GM13977 (cell line): ENCODE data around the gene CORO6.

Experiments
- DNase-seq: peaks from one replicate; pipeline ENCODE4 v3.0.0; 2012; ENCODE audit warnings: low spot score
- CTCF ChIP-seq: IDR thresholded peaks from 2 replicates; pipeline ENCODE4 v1.5.1; 2012; ENCODE audit warnings: mild to moderate bottlenecking, control low read depth; ENCODE audit not compliant: insufficient read depth; ENCODE audit errors: extremely low read depth, missing control alignments
- in situ Hi-C: fragments of 300-500 bp; cut with MboI; formaldehyde crosslinking; loops from one replicate; pipeline ENCODE4 v1.12.0; 2022; ENCODE audit warnings: low sequenced_read_pairs, low pct_unique_long_range_greater_than_20kb, mixed read lengths, inconsistent platforms; ENCODE audit not compliant: unreplicated experiment

Gene CORO6

DNA sequence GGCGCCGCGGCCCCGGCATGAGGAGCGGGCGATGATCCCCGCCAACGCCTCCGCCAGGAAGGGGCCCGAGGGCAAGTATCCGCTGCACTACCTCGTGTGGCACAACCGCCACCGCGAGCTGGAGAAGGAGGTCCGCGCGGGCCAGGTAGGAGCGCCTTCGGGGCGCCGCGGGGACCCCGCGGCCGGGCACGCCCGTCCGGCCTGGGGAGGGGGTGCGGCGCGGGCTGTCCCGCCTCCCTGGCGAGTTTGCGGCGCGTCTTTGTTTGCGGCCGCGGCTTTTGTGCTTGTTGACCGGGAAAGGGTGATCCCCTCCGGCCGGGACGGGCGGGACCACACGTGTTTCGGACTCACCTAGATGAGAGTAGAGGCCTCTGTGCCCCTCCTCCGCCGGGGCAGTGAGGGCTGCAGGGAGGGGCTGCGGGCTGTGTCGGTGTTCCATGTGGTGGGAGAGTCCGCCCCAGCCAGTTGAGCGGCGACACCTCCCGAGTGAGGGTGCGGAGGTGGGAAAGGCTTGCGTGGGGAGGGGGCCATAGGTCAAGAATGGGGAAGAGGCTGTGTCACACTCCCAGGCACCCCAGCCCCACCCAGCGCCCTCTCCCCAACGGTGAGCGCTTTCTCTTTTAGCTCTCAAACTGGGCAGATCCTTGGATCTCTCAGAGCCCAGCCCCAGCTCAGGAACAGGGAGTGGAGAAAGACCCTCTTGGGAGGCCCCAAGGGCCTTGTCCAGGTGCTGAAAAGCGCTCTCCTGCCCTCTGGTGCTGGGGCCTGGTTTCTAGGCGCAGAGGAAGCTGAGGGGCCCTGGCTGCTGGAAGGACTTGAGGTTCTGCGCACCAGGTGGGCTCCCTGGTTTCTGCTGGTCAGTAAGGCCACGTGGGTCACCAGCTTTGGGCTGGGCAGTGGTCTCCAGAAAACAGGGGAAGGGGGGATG lies 28.9 kb downstream of the CORO6 start:
- DNase-seq: peak; percentile 37
- peak; percentile 35 for TF ChIP-seq CTCF
- in situ Hi-C loops: no loop called here

DNA sequence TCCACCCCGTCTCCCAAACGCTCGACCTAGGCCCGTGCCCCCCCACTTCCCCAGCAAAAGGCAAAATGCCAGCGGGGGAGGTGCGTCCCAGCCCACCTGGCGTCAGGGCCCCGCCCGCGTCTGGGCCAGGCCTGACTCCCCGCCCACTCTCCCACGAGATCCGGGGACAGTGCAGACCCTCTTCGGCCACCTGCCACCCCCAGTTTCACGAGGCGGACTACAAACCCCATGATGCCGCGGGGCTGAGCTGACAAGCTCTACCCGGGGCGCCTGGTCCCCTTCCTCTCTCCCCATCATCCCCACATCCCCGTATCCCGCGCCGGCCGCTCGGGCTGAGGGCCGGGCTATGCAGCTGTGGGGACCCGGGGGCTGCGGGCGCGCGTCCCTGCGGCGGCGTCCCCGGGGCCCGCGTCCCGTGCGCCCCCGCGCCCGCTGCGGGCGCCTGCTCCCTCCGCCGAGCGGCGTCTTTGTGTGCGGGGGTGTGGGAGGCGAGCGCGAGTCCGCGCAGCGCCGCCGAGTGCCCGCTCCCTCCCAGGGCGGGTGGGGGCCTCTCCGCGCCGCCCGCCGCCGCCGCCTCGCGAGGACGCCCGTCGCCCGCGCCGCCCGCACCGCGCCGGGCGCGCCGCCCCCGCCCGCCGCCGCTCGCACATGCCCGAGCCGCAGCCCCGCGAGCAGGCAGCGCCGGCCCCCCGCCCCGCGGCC lies 29.7 kb downstream of the CORO6 start, which contains the start of gene ANKRD13B:
ANKRD13B (plus strand) TSS at position 283 of the 702 bp plus-strand sequence. CDS start 490 bp downstream, outside the sequence.
- in situ Hi-C loops: no loop called here
- peak; percentile 72 for DNase-seq
- no peak for TF ChIP-seq CTCF

DNA sequence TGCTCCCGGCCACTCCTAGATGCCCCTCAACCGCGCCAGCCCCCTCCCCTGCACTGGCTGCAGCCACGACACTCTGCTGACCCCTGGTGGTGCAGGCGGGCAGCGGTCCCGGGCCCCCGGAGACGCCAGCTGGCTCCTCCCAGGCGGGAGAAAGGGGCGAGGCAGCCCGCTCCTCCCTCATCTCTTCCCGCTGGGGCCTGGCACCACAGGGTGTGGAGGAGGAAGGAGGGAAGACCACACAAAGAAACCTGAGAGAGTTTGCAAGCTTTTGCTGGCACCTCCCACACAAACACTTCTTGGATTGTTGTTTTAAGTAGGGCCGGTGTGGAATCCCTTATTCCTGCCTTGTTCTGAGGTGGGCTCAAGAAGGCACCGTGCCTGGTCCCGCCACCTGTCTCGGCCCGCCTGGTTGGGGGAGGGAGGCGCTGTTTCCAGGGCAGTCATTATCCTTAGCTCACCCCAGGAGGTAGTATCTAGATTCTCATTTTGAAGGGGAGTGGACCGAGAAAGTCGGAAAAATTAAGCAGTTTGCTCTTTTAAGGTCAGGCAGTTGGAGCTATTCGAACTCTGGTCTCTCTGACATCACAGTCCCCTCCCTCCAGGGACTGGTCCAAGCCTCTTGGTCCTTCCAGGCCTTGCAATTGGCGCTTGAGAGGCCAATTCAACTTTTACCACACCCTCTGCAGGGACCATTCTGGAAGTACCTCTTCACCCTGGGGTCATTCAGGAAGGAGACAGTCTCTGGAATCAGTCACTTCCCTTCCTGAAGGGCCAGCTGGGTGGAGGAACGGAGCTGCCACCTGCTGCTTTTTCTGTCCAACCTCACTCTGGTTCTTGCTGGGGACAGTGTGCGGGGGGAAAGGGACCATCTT lies 30.7 kb downstream of the CORO6 start:
- in situ Hi-C loops: no loop called here
- TF ChIP-seq CTCF: peak; percentile 98
- peak; percentile 92 for DNase-seq

DNA sequence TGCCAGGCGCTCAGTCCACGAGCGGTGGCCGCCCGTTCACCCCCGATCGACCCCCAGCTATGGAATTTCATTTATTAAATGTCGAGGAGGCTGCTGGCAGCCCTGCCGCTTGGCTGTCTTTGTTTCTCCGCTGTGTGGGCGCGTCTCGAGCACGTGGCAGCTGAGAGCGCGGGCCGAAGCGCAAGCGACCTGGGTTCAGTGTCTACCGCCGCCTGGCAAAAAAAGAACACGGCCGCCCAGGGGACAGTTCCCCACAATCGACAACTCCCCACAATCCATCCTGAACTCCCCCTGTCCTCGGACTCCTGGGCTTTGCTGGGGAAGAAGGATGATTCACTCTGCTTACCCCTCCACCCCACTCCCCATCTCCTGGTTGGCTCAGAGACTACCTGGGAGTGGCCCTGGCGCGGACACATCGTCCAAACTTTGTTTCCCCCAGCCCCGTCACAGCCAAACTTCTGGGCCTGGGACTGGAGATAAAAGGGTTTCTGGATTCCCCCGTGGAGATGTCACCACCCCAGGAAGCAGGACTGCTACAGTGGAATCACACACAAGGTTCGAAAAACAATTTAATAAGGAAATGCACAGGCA lies 31.5 kb downstream of the CORO6 start:
- in situ Hi-C loops: no loop called here
- DNase-seq: peak; percentile 58
- no peak for TF ChIP-seq CTCF

DNA sequence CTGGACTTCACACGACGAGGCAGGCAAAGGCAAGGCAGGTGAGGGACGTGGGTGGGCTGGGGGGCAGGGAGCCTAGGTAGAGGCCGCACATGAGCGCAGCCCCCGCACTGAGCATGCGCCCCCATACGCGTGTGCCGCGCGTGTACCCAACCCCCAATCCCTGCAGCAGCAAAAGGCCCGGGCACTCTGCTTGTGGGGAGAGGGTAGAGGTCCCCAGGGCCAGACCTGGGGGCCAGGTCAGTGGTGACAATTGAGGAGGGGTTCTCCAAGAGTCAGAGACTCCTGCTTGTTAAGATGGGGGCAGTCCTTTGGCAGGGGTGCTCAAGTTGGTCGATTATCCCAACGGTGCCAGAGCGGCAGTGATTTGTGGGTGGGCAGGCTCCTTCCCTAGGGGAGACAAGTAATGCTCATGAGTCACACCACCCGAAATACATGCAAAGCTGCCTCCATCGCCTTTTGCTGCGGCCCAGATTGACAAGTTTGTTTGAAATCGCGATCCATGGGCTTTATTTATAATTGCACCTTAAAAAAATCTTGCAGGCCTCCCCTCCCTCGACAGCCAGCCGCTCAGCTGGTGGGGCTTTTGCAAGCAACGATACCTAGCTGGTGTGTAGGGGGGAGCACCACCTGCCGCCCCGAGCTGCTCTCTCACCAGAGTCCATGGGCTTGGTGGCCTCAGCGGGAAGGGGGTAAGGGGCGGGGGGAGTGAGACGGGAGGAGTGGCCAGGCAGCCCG lies 32.1 kb downstream of the CORO6 start:
- no peak for TF ChIP-seq CTCF
- peak; percentile 48 for DNase-seq
- in situ Hi-C loops: no loop called here
